ENCODE measurements around the gene DAP. TPM values are rescaled to one million over a fixed set of nuclear protein-coding genes. Genes with fewer than 3 reads are reported as not detected.

Gene DAP, protein sequence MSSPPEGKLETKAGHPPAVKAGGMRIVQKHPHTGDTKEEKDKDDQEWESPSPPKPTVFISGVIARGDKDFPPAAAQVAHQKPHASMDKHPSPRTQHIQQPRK
- total RNA-seq (2016; rRNA removed; fragmentation: Illumina TruSeq; extraction: Trizol): 22.0 and 51.2 TPM in 2 replicates
- total RNA-seq (2016; cell fraction: cytosol; rRNA removed; fragmentation: Illumina TruSeq; extraction: Trizol; ENCODE audit: low read depth): 19.5 and 20.1 TPM in 2 replicates
- 20.5 and 51.1 TPM in 2 replicates for total RNA-seq (2016; cell fraction: insoluble cytoplasmic fraction; rRNA removed; fragmentation: Illumina TruSeq; extraction: Trizol)
- total RNA-seq (2016; cell fraction: membrane; rRNA removed; fragmentation: Illumina TruSeq; extraction: Trizol): 87.7 and 89.8 TPM in 2 replicates
- 30.0 and 39.7 TPM in 2 replicates for total RNA-seq (2016; cell fraction: nucleus; rRNA removed; fragmentation: Illumina TruSeq; extraction: Trizol)
- 54.3 and 57.5 TPM in 2 replicates for polyA plus RNA-seq (2011; rRNA removed)
- polyA plus RNA-seq (2011; cell fraction: cytosol; rRNA removed): 82.9 and 92.2 TPM in 2 replicates
- polyA plus RNA-seq (2011; cell fraction: nucleus; rRNA removed): 34.1 and 35.5 TPM in 2 replicates
- 98.8 and 102 TPM in 2 replicates for polyA plus RNA-seq (2012)
- 88.2 and 107 TPM in 2 replicates for polyA plus RNA-seq (2016; cell fraction: cytosol; fragmentation: Illumina TruSeq; extraction: Trizol; ENCODE audit: low read depth)
- 112 and 139 TPM in 2 replicates for polyA plus RNA-seq (2016; cell fraction: insoluble cytoplasmic fraction; fragmentation: Illumina TruSeq; extraction: Trizol; ENCODE audit: low read depth)
- polyA plus RNA-seq (2016; cell fraction: membrane; fragmentation: Illumina TruSeq; extraction: Trizol; ENCODE audit: low read depth): 175 and 183 TPM in 2 replicates
- polyA plus RNA-seq (2016; cell fraction: nucleus; fragmentation: Illumina TruSeq; extraction: Trizol; ENCODE audit: insufficient read depth, low read depth): 80.5 and 81.6 TPM in 2 replicates
- polyA minus RNA-seq (2011; rRNA and poly(A)+ RNA removed; ENCODE audit: low replicate concordance): 58.7 and 66.7 TPM in 2 replicates
- polyA minus RNA-seq (2011; cell fraction: cytosol; rRNA and poly(A)+ RNA removed): 50.0 and 52.9 TPM in 2 replicates
- 41.0 and 48.8 TPM in 2 replicates for polyA minus RNA-seq (2011; cell fraction: nucleus; rRNA and poly(A)+ RNA removed)
- Bru-seq, nascent RNA: percentile 93 among the genes with signal in this experiment
- BruChase-seq, experiment 1, labeled RNA remaining after a 6-hour chase: percentile 81 among the genes with signal in this experiment
- BruChase-seq, experiment 2, labeled RNA remaining after a 2-hour chase: percentile 87 among the genes with signal in this experiment
- long read RNA-seq, experiment 1, transcript DAP-201 (4 exons, 2,339 nt): major isoform, 166 of 201 reads
- long read RNA-seq, experiment 1, partial matches to known transcripts: 4 of 201 reads
- long read RNA-seq, experiment 1, other reads (novel, unspliced or antisense): 31 of 201 reads
- long read RNA-seq, experiment 2, transcript DAP-201 (4 exons, 2,339 nt): major isoform, 237 of 339 reads
- long read RNA-seq, experiment 2, partial matches to known transcripts: 5 of 339 reads
- long read RNA-seq, experiment 2, other reads (novel, unspliced or antisense): 94 of 339 reads

- Histone ChIP-seq H3K9ac (ENCODE audit: insufficient read depth, low read depth, low read length) (peak within 1 kb of the TSS; percentile 92), H3K36me3 (replicated peaks in 1 of 2; ENCODE audit: control insufficient read depth in 1 of 2, insufficient read depth in 2 of 2, low read length in 2 of 2) (peaks cover 2 to 25% of the 10 kb centered on the region in 2 experiments; a peak in 3 of 5 replicates), H3K4me1 (ENCODE audit: insufficient read depth, low read length) (peaks cover 70% of the 10 kb centered on the region), H3K4me3 (replicated peaks in 1 of 3; ENCODE audit: insufficient read depth in 1 of 3, low read depth in 2 of 3, low read length in 3 of 3) (peak within 1 kb of the TSS; percentile 78 to 98 (median 78)), H3K27me3 (ENCODE audit: control insufficient read depth in 1 of 2, insufficient read depth in 2 of 2, low read length in 2 of 2) (peaks cover 0 to 3% of the 10 kb centered on the region in 2 experiments; a peak in 1 of 5 replicates), H3K9me3 (ENCODE audit: low read length) (no peaks in the 10 kb centered on the region), H2AFZ (ENCODE audit: low read length) (peak within 1 kb of the TSS; percentile 60), H3K4me2 (ENCODE audit: low read depth, low read length) (peak within 1 kb of the TSS; percentile 75), H3K79me2 (ENCODE audit: insufficient read depth, low read length) (peaks cover 42% of the 10 kb centered on the region), H3K27ac (ENCODE audit: extremely low read length, insufficient read depth, low read length) (peak within 1 kb of the TSS; percentile 85), H4K20me1 (ENCODE audit: insufficient read depth, low read length) (peaks cover 7% of the 10 kb centered on the region; the same call in 1 of the 2 replicates)
- ATAC-seq (peak; percentile 80), FAIRE-seq (no peak), DNase-seq (ENCODE audit: low spot score) (peak; percentile 36)
- TSS peak; percentile 82 for BruUV-seq (replicated peaks)
- intact Hi-C loops (cut with micrococcal nuclease; ENCODE audit: unreplicated experiment) (no loop called here), in situ Hi-C loops (cut with HindIII; ENCODE audit: extremely low pct_ligation_motif_present, low pct_unique_long_range_greater_than_20kb) (no loop called here)
- ChIA-PET POLR2A (no interaction called here), CTCF (ENCODE audit: low intra/inter-chr PET ratio, low total read pairs) (no interaction called here)
- WGBS (ENCODE audit: low lambda C conversion rate): 44% methylated on average over 60 of the region's 79 CpGs
- TF ChIP-seq ZNF3 (CRISPR knock-in tag; IDR thresholded peaks at IDR 0.05) (no peak), GABPB1 (CRISPR knock-in tag; IDR thresholded peaks at IDR 0.05) (peak; percentile 43; the same call in 1 of the 2 replicates), ZFY (CRISPR knock-in tag; IDR thresholded peaks at IDR 0.05) (peak; percentile 53), ZMYM4 (CRISPR knock-in tag; IDR thresholded peaks at IDR 0.05) (peak; percentile 42; the same call in 1 of the 2 replicates), ZNF777 (CRISPR knock-in tag; IDR thresholded peaks at IDR 0.05) (peak; percentile 97), PHF20 (CRISPR knock-in tag; IDR thresholded peaks at IDR 0.05) (peak; percentile 50; the same call in 1 of the 2 replicates), YEATS4 (CRISPR knock-in tag; IDR thresholded peaks at IDR 0.05; ENCODE audit: borderline replicate concordance) (peak; percentile 67; the same call in 1 of the 2 replicates), MAZ (IDR thresholded peaks at IDR 0.05; ENCODE audit: borderline replicate concordance, low read depth, low read length) (no peak; the same call in 1 of the 2 replicates), MAZ (CRISPR knock-in tag; IDR thresholded peaks at IDR 0.05; ENCODE audit: low read depth) (0 out of 2 replicates have a peak, but pooled peaks have one; percentile 54)
- TF ChIP-seq, protein P1, sequence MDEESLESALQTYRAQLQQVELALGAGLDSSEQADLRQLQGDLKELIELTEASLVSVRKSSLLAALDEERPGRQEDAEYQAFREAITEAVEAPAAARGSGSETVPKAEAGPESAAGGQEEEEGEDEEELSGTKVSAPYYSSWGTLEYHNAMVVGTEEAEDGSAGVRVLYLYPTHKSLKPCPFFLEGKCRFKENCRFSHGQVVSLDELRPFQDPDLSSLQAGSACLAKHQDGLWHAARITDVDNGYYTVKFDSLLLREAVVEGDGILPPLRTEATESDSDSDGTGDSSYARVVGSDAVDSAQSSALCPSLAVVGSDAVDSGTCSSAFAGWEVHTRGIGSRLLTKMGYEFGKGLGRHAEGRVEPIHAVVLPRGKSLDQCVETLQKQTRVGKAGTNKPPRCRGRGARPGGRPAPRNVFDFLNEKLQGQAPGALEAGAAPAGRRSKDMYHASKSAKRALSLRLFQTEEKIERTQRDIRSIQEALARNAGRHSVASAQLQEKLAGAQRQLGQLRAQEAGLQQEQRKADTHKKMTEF (CRISPR knock-in tag; IDR thresholded peaks at IDR 0.05): peak; percentile 34; the same call in 1 of the 2 replicates
- TF ChIP-seq, protein P2, sequence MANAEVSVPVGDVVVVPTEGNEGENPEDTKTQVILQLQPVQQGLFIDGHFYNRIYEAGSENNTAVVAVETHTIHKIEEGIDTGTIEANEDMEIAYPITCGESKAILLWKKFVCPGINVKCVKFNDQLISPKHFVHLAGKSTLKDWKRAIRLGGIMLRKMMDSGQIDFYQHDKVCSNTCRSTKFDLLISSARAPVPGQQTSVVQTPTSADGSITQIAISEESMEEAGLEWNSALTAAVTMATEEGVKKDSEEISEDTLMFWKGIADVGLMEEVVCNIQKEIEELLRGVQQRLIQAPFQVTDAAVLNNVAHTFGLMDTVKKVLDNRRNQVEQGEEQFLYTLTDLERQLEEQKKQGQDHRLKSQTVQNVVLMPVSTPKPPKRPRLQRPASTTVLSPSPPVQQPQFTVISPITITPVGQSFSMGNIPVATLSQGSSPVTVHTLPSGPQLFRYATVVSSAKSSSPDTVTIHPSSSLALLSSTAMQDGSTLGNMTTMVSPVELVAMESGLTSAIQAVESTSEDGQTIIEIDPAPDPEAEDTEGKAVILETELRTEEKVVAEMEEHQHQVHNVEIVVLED (CRISPR knock-in tag; IDR thresholded peaks at IDR 0.05; ENCODE audit: borderline replicate concordance): peak; percentile 83
These were observed at the start of gene DAP for GRCh38 chr5:10761185-10761932. TSS of gene DAP (minus strand) at chr5:10761234. CDS start at chr5:10761068, 166 bp downstream.

Measured in HepG2 (cell line).